Prostate gland (tissue), 2 donors: ENCODE measurements around the gene RPP30.

Source experiments
- POLR2A ChIP-seq: fragments of 450-650 bp; IDR thresholded peaks from one replicate; pipeline ENCODE4 v1.6.1; 2016; ENCODE audit warnings: antibody characterized with exemption, mild to moderate bottlenecking
- POLR2AphosphoS5 ChIP-seq: sonication (generic); formaldehyde crosslinking; IDR thresholded peaks from one replicate; pipeline ENCODE4 v1.6.1; 2017; ENCODE audit warnings: antibody characterized with exemption
- TF ChIP-seq, protein P1 (sequence below), 4 experiments: fragments of 200-600 bp in 2 of 4; fragments of 450-650 bp in 2 of 4; sonication (generic) in 2 of 4; IDR thresholded peaks; 1 replicate in 3 of 4; 2 replicates in 1 of 4; pipeline ENCODE4 v1.5.1; 2016 to 2019; ENCODE audit warnings: antibody characterized with exemption in 4 of 4, mild to moderate bottlenecking in 2 of 4, moderate library complexity in 2 of 4

DNA sequence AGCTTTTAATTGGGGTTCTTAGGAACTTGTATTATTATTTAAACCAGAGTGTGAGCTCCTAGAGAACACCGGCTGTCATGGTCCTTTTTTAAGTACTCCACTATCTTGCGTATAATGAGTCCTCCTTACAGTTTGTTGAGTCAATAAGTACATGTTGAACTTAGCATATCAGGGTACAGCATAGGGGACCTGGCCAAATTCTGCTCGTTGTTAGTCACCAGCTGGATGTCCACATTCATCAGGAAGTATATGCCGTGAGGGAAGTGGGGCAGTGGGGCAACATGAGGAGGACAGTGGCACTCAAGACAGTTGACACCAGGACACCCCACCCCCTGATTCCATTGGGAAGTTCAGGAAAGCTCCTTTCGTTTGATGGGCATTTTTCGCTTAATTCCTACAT is 16.6 kb downstream of the RPP30 start:
- TF ChIP-seq, protein P1, sequence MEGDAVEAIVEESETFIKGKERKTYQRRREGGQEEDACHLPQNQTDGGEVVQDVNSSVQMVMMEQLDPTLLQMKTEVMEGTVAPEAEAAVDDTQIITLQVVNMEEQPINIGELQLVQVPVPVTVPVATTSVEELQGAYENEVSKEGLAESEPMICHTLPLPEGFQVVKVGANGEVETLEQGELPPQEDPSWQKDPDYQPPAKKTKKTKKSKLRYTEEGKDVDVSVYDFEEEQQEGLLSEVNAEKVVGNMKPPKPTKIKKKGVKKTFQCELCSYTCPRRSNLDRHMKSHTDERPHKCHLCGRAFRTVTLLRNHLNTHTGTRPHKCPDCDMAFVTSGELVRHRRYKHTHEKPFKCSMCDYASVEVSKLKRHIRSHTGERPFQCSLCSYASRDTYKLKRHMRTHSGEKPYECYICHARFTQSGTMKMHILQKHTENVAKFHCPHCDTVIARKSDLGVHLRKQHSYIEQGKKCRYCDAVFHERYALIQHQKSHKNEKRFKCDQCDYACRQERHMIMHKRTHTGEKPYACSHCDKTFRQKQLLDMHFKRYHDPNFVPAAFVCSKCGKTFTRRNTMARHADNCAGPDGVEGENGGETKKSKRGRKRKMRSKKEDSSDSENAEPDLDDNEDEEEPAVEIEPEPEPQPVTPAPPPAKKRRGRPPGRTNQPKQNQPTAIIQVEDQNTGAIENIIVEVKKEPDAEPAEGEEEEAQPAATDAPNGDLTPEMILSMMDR (IDR thresholded peaks at IDR 0.05) = no peak
- TF ChIP-seq POLR2A (no peak), POLR2AphosphoS5 (no peak)
